ENCODE data around the gene HOXA11.

HOXA11 gene

GRCh38 chr7:27203365-27203953 lies 18.4 kb upstream of the HOXA11 start:
- no peak overlapping the region for H2AFZ ChIP-seq
- no peak overlapping the region for H3K4me2 ChIP-seq (ENCODE audit: low read length)
- H3K36me3 ChIP-seq (ENCODE audit: control insufficient read depth, insufficient read depth, low read length), result no peaks in the 10 kb centered on the region
- H3K4me1 ChIP-seq, result no peaks in the 10 kb centered on the region
- no peak overlapping the region for H3K4me3 ChIP-seq (ENCODE audit: low read depth, low read length)
- TF ChIP-seq CTCF (IDR thresholded peaks at IDR 0.05), result no peak
- H3K27me3 ChIP-seq (ENCODE audit: control insufficient read depth, insufficient read depth, low read length), result peaks cover 23% of the 10 kb centered on the region
- H3K27ac ChIP-seq, result no peak overlapping the region
- H3K9me3 ChIP-seq (ENCODE audit: control insufficient read depth, low read length), result no peaks in the 10 kb centered on the region
- H3K79me2 ChIP-seq, result no peaks in the 10 kb centered on the region
- H3K9ac ChIP-seq, result no peak overlapping the region

GRCh38 chr7:27202862-27203134 lies 17.8 kb upstream of the HOXA11 start:
- no peak overlapping the region for H3K4me3 ChIP-seq (ENCODE audit: low read depth, low read length)
- no peaks in the 10 kb centered on the region for H3K79me2 ChIP-seq
- no peak overlapping the region for H3K4me2 ChIP-seq (ENCODE audit: low read length)
- no peaks in the 10 kb centered on the region for H3K36me3 ChIP-seq (ENCODE audit: control insufficient read depth, insufficient read depth, low read length)
- H3K9me3 ChIP-seq (ENCODE audit: control insufficient read depth, low read length), result no peaks in the 10 kb centered on the region
- H3K4me1 ChIP-seq, result no peaks in the 10 kb centered on the region
- no peak overlapping the region for H3K27ac ChIP-seq
- no peak for TF ChIP-seq CTCF (IDR thresholded peaks at IDR 0.05)
- no peak overlapping the region for H2AFZ ChIP-seq
- no peak overlapping the region for H3K9ac ChIP-seq
- peaks cover 26% of the 10 kb centered on the region for H3K27me3 ChIP-seq (ENCODE audit: control insufficient read depth, insufficient read depth, low read length)

- Histone ChIP-seq H3K27me3 (ENCODE audit: control insufficient read depth, insufficient read depth, low read length) (peaks cover 26% of the 10 kb centered on the region), H3K4me3 (ENCODE audit: low read depth, low read length) (no peak overlapping the region), H3K36me3 (ENCODE audit: control insufficient read depth, insufficient read depth, low read length) (no peaks in the 10 kb centered on the region), H3K27ac (no peak overlapping the region), H3K9ac (no peak overlapping the region), H2AFZ (no peak overlapping the region), H3K4me1 (no peaks in the 10 kb centered on the region), H3K4me2 (ENCODE audit: low read length) (no peak overlapping the region), H3K79me2 (no peaks in the 10 kb centered on the region), H3K9me3 (ENCODE audit: control insufficient read depth, low read length) (no peaks in the 10 kb centered on the region)
- no peak for TF ChIP-seq CTCF (IDR thresholded peaks at IDR 0.05)
These were observed 17.2 kb upstream of the HOXA11 start for GRCh38 chr7:27202018-27202861.

- Histone ChIP-seq H3K9ac (no peak overlapping the region), H3K4me1 (no peaks in the 10 kb centered on the region), H3K27me3 (ENCODE audit: control insufficient read depth, insufficient read depth, low read length) (peaks cover 25% of the 10 kb centered on the region), H3K36me3 (ENCODE audit: control insufficient read depth, insufficient read depth, low read length) (no peaks in the 10 kb centered on the region), H3K4me3 (ENCODE audit: low read depth, low read length) (no peak overlapping the region), H3K9me3 (ENCODE audit: control insufficient read depth, low read length) (no peaks in the 10 kb centered on the region), H3K79me2 (no peaks in the 10 kb centered on the region), H3K27ac (no peak overlapping the region), H2AFZ (no peak overlapping the region), H3K4me2 (ENCODE audit: low read length) (no peak overlapping the region)
- TF ChIP-seq CTCF (IDR thresholded peaks at IDR 0.05), result no peak
These were observed 16.6 kb upstream of the HOXA11 start for GRCh38 chr7:27201580-27202017.

Measured in parathyroid adenoma (tissue), 2 donors.